Renal pelvis (tissue), 12 donors: Measurements from ENCODE around the gene PPP1R27. TPM values are rescaled to one million over a fixed set of nuclear protein-coding genes. Genes with fewer than 3 reads are reported as not detected.

Experiments used
- DNase-seq: peaks from one replicate; pipeline ENCODE4 v3.0.0-alpha.2; 2013
- long read RNA-seq, 16 experiments: transcript quantifications; one replicate each; lab custom pipeline, GENCODE V29; 2026
- polyA plus RNA-seq, 3 donors: library from polyadenylated mRNA; unstranded; fragments of 120-200 nt; gene quantifications; one replicate each; pipeline ENCODE4 v1.2.1, GENCODE V29; 2013; ENCODE audit not compliant: insufficient read length in 3 of 3

The PPP1R27 gene, protein sequence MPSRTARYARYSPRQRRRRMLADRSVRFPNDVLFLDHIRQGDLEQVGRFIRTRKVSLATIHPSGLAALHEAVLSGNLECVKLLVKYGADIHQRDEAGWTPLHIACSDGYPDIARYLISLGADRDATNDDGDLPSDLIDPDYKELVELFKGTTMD
- under 1 TPM in 2 of 3 donors, not detected in 1; 0.14 to 0.44 TPM for polyA plus RNA-seq
- long read RNA-seq, donor 1, result 0 reads
- long read RNA-seq, donor 2, result 0 reads
- long read RNA-seq, donor 3, result 0 reads
- long read RNA-seq, donor 4, result 0 reads
- long read RNA-seq, donor 5, result 0 reads
- long read RNA-seq, donor 6, result 0 reads
- long read RNA-seq, donor 7, result 0 reads
- long read RNA-seq, donor 8, result 0 reads
- long read RNA-seq, donor 9, result 0 reads
- long read RNA-seq, donor 10, result 0 reads
- long read RNA-seq, donor 11, result 0 reads
- long read RNA-seq, donor 12, partial matches to known transcripts, result 0 of 1 reads
- long read RNA-seq, donor 12, other reads (novel, unspliced or antisense), result 0 of 1 reads
- long read RNA-seq, donor 13, result 0 reads
- long read RNA-seq, donor 14, result 0 reads
- long read RNA-seq, donor 15, result 0 reads
- long read RNA-seq, donor 16, result 0 reads

DNA sequence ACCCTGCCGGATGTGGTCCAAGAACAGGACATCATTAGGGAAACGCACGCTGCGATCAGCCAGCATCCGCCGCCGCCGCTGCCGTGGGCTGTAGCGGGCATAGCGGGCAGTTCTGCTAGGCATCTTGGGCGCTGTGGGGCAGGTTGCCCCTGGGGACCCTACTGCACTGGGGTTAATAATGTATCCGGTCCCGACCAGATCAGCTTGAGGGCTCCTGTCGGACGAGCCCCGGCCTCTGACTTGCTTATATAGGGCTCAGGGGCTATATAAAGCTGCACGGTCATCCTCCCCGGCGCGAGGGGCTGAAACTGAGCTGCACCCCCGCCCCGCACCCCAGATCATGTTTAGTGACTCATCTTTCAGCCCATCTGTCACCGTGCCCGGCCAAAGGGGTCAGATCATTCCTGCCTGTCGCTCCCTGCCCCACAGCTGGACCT is at the start of gene PPP1R27:
Gene PPP1R27, minus strand, starts transcription at position 220 of the 437 bp plus-strand sequence. Its CDS starts 97 bp downstream, at position 123.
- no peak for DNase-seq

DNA sequence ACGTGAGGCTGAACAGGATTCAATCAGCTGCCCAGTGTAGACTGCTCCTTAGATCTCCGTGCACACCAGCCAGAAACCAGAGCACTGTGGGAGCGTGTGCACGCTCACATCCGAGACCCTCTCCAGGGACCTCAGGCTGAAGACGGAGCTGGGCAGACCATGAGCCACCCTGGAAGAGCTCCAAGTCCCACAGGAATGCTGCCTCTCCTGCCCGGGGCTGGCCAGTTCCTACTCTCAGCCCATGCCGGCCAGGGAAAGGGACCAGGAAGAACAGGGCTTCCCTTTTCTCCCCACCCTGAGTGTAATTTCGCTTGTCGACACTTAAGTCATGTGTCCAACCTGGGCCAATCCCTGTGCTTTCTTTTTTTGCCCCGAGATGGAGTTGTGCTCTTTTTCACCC is 49.7 kb upstream of the PPP1R27 start:
- DNase-seq, result no peak

DNA sequence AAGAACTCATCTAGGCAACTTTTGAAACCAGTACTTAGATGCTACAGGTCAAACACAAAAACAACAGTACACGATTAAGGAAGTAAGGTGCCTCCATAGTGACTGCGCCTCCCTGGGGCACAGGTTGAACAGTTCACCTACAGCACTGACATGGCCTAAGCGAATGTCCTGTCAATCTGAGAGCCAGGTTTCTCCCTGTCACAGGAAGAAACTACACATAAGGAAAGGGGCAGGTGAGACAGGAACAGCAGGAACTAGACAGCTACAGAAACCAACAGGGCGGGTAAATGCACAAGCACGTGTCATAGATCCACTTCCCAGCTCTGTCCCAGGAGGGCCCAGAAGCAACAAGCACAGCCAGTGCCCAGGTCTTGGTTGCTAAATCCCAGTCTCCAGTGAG is 44.3 kb upstream of the PPP1R27 start:
- DNase-seq, result no peak

DNA sequence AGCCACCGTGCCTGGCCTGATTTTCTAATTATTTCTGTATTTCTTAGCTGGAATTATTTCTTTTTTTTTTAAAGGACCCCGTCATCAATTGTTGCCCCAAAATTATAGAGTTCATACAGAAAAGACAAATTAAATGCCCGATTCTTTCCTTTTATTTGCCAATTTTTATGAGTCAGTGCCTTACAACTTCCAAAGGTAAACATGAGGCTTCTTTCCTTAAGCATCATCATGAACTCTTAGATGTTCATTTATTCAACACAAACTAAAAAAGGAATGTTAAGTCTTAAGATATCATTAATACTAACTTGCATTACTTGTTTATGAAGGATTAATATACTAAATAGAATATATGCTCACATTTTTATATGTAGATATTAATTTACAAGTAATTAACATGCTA is 43.4 kb upstream of the PPP1R27 start:
- DNase-seq, result no peak

DNA sequence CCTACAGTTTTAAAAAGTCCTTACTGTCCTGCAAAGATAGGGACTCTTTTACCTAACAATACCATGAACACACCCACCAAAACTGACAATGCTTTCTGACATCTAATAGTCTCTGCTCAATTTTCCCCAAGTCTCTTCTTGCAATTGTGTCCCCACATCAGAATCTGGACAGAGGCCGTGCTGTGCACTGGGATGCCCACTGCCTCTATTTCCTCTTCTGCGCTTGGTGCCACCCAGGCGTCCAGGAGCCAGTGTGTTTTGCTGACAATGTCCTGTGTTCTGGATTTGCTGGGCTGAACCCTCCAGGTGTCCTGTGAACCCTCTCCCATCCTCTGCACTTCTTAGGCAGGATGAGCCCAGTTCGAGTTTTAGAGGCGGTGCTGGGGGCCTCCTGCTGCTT is 42.7 kb upstream of the PPP1R27 start:
- DNase-seq, result no peak

DNA sequence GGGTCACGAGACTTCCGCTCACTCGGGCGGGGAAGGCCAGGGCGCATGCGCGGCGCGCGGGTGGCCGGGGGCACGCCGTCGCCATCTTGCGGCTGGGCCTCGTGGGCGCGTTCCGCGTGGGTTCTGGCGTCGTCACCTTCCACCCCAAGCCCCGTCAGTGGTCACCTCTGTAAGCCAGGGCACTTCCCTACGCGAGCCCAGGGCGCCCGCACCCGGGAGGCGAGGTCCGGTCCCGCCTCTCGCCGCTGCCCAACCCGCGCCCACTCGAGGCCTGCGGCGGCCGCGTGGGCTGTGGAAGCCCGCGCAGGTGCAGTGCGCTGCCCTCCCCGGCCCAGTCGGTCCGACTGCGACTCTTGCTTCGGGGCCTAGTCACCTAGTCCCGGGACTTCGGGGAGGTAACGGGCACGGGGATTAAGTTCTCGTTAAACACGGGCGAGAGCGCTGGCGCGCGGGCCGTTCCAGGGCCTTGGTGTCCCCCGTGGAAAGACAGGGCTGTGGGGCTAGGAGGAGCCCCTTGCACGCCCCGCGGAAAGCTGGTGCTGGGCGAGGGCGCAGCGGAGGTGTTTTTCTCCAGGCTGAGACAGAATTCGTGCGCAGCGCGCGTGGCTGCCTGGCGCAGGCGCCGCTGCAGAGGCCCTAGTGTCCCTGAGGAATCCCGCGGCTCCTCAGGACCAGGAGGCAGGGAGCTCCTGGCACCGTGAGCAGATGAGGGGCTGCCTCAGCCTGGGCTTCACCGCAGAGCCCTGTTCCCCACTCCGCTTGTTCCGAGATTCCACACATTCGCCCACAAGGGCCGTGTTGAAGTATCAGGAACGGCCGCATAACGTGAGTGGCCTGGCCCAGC is 36.8 kb upstream of the PPP1R27 start:
- peak; percentile 89 for DNase-seq

DNA sequence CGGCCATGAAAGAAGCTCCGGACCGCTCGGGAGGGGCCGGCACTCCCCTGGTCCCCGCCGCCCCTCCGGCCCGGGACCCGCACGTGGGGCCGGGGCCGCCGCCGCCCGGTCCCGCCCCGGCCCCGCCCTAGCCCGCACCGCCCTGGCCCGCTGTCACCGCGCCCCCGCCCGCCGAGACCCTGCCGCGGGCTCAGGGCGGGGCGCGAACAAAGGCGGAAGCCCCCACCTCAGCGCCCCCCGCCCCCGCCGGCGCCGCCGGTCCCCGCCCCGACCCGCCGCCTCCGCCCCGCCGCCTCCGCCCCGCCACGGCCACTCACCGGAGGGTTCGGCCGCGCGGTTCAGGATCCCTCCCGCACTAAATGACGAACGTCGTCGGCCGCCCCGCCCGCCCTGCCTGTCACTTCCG is 36.1 kb upstream of the PPP1R27 start, which contains the start of gene ARHGDIA:
Gene ARHGDIA, minus strand, starts transcription at position 357 of the 406 bp plus-strand sequence. CDS start 1,407 bp downstream, outside the sequence.
- DNase-seq, result no peak

DNA sequence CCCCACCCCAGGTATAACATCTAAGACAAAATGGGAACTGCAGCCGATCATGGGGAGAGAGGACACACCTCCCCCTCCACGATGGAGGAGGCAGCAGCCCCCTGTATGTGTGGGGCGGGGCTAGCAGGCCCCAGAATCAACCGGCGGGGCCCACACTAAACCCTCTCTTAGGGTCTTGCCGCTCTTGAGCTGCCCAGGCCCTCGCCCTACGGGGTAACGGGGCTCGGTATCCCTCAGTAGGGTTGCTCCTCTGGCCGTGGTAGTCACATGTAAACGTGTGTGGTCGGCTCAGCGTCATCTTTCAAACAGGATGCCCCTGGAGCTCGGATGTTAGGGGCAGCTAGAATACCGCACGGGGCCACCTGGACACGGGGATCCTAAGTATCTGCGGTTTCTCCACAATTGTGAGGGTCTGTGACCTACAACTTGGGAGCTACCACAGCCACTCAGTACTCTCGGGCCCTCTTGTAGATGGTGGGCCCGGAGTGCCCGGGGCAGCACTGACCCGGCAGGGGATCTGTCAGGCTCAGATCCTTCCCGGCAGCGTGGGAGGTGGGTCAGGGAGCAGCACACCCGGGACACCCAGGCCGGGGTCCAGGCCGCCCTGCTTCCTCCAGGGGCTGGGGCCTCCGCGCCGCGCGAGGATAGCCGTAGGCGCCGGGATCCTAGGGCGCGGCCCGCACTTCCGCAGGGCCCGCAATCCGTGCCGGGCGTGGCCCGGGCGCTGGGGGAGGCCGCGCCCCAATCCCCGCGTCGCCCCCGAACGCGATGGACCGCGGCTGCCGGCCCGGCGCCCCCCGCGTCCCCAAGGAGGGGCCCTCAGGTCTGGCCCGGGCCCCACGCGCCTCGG is 35.5 kb upstream of the PPP1R27 start:
- no peak for DNase-seq

DNA sequence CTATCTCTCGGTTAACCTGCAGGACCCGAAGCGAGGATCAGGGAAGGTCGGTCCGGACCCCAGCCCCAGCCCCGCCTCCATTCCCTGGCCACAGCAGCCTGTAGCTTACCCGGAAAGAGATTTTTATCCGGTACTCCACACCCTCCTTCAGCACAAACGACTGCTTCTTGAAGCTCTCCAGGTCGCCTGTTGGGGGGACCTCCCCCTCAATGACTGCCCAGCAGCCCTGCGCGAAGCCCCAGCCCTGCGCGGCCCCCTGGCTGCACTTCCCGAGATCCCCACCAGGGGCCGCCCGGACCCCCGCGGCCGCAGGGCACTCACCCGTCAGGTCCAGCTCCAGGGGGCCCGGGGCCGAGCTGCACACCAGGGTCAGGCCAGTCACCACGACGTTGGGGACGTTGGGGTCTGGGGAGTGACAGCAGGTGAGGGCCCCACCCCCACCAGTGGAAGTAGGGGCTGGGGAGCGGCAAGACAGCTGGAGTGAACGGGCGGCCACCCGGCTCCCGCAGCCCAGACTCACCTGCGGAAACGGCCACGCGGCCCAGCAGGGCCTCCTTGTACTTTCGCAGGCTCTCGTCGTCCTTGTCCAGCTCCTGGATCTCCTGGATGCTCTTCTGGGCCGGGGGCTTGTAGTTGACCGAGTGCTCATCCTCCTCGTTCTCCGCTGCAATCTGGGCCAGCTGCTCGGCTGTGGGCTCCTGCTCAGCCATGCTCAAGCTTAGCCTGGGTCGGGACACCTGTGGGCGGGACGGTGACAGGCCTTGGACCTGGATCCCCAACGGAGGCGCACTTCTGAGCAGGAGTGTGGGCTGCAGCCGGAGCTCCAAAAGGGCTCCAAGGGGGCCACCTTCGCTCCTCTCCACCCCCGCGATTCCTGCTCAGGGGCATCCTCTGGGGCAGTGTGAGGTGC is 34.6 kb upstream of the PPP1R27 start:
- DNase-seq, result no peak

DNA sequence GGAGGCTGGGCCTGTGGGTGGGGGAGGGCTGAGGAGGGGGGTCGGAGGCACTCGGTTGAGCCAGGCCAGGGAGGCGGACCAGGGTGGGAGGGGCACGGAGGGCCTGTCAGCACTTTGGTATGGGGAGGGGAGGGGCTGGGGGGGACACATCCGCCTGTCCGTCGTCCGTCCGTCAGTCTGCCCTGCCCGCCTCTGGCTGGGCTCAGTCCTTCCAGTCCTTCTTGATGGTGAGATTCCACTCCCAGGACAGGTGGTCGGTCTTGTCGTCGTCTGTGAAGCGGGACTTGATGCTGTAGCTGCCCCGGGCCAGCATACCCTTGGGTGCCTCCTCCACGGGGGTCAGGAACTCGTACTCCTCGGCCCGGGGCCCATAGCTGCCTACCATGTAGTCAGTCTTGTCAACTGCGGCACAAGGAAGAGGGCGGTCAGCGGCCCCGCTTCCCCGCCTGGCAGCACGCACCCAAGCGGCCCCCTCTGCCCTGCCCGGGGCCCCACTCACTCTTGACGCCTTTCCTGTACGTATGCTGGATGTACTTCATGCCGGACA is 33.9 kb upstream of the PPP1R27 start:
- no peak for DNase-seq

DNA sequence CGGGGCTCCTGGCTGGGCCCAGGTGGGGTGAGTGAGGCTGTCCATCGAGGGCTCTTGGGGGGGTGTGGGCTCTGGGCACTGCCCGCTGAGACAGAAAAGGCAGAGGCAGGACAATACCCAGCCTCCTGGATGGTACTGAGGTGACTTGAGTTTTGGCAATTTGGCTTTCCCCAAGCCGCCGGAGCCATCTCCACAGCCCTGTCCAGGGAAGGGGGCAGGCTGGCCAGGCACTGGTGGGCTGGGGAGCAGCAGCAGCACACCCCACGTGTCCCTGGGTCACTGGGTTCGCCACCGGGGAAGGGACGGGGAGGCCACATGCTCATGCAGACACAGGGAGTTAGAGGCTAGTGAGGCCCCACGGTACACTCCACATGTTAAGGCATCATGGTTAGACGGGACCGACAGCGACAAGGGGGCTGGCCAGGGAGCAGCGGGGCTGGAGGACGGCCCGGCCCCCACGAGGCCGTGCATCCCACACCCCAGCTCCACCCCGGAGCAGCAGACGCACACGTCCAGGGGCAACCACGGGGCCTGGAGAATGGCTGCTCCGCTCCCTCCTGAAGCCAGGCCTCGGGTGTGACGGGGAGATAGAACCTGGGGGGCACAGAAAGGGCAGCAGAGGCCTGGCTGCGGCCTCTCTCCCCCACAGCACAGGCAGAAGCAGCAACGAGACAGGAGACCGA is 33.3 kb upstream of the PPP1R27 start:
- no peak for DNase-seq

DNA sequence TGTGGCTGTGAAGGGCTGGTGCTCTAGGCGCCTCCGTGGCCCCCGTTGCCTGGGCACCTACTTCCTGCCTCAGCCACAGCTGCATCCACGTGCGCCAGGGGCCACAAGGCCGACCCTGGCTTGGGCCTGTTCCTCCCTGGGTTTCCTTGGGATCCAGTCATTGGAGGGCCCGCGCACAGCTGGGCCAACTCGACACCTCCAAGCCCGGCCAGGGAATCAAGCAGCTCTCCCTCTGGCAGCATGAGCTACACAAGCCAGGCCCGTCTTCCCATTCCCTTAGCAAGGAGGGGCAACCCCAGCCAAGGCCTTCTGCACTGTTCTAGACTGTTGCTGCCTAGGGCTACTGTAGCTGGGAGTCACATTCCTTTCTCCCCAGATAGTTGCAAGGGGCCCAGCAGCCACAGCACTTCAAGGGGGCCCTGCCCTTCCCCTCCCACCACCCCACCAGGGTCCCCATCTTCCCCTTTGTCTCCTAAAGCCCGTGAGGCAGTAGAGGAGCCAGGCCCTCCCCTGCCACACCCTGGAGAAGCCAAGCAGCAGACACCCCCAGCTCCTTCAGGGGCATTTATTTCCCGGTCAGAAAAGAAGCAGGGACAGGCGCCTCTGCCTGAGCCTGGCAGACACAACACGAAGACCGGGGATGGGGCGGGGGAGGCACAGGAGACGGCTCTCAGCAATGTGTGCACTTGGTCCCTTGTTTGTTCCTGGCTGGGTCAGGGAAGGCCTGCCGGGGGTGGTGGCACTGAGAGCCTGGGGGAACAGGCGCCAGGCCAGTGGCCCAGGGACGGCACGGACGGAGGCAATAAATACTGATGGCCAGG is 32.5 kb upstream of the PPP1R27 start:
- no peak for DNase-seq

DNA sequence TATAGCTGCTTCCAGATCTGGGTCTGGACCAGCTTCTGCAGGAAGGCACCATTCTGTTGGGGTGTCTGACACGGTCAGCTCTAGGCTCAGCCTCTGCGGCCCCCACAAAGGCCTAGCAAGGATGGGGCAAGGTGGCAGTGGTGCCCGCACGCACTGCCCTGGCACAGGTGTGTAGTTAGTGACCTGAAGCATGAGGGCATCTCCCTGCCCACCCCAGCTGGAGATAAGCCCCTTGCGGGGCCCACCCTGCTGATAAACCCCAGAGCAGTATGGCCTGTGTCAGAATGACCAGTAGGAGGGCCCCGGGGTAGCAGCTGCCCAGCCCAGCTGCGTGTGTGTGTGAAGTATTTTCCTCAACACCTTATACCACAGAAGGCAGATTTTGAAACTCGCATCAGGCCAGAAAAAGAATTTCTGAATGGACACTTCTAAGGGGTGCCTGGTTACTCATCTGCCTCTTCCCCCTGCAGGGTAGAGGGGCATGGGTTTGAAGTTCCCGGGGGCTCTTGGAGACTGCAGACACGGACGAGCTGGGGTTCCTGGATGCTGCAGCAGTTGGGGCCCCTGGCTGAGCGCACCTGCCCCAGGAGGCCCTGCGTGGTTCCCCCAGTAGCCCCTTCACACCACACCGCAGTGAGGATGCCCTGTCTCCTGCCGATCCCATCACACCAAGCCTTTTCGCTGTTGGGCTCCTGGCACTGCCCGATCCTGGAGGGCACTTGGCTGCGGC is 31.8 kb upstream of the PPP1R27 start:
- no peak for DNase-seq

DNA sequence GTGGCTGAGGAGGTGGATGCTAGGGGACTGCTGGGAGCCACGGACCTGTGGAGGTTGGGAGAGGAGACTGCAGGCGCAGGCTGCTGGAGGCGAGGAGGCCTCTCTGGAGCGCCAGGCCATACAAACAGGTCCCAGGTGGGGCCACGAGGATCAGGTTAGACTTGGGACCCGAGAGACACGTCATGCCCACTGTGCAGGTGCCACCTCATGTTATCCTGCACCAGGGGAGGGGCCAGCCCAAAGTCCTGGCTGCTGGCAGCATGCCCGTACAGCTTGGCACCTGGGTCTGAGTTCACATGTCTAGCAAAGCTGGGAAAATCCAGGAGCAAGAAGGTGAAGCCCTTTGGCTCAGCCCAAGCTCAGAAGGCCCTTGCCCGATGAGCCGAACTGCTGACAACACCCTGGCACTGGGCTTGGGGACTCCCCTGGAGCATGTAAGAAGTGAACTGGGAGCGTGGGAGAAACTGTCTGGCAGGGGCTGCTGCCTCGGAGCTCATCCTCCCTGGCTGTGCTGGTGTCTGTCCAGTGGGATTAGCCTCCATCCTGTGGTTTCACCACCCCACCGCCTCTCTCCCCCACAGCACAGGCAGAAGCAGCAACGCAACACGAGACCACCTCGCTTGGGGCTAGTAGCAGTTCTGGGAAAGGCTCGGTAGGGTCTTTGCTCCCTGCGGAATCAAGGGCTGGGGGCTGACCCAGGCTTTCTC is 31.0 kb upstream of the PPP1R27 start:
- no peak for DNase-seq

DNA sequence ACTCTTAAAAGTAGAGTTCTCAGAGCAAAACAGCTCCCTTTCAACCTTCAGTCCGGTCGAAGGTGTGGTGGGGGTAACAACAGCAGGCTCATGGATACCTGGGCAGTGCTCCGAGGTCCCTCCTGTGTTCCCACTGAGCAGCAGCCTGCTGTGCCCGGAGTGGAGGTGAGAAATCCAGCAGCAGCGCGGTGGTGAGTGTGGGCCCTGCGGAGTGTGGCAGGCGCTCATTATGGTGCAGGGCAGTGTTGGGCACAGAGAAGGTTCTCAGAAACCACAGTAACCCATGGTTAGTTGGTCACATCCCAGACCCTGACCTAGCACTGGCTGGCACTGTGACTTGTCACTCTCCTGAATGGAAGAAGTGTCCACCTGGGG is 30.5 kb upstream of the PPP1R27 start:
- no peak for DNase-seq

DNA sequence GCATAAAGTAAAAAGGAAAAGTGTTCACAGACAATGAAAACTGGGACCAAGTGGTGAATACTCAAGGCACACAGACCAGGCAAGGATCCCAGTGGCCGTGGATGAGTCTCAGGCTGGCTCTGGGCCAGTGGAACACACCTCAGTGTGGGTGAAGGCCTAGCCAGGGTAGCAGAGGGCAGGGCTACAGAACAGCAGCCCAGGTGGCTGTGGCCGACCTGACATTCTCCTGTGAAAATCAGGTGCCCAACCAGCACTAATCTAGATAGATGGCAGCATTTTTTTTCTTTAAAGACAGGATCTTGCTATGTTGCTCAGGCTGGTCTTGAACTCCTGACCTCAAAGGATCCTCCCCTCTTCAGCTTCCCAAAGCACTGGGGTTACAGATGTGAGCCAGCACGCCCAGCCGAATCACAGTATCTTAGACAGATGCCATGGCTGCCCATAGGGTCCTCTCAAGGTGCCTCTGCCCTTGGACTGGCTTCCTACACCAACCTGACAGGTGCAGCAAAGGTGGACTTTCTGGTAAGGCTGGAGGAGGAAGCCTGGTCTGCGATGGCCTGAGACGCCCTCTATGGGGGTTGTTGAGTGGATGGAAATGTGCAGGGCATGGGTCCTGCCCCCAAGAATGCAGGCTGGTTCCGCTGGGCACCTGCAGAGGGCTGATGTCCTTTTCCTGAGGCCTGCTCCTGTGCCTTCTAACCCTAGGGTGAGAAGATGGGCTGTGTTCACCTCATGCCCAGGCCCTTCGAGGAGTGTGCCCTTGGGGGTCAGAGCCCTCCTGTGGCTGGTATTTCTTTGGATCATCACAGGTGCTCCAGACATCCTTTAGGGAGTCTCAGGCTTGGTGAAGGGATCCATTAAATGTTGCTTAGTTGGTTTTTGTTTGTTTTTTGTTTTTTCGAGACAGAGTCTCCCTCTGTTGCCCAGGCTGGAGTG is 29.3 kb upstream of the PPP1R27 start:
- DNase-seq, result no peak
